ENCODE results near the gene PAF1. TPM values are rescaled to one million over a fixed set of nuclear protein-coding genes. Genes with fewer than 3 reads are reported as not detected.

PAF1 gene
- total and polyA plus RNA-seq, 2 of the 13 experiments (the other 11 are each of a cell fraction or from before 2014, with no cell fraction given): 30.2 to 31.1 TPM

DNA sequence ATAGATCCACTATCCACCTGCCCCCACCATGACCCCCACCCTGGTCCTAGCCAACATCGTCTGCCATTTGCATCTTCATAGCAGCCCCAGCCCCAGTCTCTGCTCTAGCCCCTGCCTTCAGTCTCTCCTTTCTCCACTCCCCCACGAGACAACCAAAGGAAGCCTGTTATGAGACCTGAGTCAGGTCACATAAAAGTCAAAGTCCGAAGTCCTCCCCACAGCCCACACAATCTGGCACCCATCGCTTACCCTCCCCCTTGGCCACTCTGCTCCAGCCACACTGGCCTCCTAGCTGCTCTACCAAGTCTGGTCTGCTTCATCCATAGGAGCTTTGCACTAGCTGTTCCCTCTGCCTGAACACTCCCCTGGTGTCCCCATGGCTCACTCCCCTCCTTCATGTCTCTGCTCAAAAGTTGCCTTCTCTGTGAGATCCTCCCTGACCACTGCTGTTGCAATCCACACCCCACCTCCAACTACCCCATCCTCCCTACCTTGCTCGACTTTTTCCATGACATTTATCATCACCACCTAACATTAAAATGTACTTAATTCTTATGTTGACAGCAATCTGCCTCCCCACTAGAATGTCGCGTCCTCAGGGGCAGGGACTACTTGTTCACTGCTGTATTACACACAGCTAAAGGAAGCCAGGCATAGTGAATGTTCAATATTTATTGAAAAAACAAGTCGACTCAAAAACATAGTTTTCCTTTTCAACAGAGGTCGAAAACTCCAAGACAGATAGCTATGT lies 20.4 kb upstream of the PAF1 start (continued):
- TF ChIP-seq, protein P1, sequence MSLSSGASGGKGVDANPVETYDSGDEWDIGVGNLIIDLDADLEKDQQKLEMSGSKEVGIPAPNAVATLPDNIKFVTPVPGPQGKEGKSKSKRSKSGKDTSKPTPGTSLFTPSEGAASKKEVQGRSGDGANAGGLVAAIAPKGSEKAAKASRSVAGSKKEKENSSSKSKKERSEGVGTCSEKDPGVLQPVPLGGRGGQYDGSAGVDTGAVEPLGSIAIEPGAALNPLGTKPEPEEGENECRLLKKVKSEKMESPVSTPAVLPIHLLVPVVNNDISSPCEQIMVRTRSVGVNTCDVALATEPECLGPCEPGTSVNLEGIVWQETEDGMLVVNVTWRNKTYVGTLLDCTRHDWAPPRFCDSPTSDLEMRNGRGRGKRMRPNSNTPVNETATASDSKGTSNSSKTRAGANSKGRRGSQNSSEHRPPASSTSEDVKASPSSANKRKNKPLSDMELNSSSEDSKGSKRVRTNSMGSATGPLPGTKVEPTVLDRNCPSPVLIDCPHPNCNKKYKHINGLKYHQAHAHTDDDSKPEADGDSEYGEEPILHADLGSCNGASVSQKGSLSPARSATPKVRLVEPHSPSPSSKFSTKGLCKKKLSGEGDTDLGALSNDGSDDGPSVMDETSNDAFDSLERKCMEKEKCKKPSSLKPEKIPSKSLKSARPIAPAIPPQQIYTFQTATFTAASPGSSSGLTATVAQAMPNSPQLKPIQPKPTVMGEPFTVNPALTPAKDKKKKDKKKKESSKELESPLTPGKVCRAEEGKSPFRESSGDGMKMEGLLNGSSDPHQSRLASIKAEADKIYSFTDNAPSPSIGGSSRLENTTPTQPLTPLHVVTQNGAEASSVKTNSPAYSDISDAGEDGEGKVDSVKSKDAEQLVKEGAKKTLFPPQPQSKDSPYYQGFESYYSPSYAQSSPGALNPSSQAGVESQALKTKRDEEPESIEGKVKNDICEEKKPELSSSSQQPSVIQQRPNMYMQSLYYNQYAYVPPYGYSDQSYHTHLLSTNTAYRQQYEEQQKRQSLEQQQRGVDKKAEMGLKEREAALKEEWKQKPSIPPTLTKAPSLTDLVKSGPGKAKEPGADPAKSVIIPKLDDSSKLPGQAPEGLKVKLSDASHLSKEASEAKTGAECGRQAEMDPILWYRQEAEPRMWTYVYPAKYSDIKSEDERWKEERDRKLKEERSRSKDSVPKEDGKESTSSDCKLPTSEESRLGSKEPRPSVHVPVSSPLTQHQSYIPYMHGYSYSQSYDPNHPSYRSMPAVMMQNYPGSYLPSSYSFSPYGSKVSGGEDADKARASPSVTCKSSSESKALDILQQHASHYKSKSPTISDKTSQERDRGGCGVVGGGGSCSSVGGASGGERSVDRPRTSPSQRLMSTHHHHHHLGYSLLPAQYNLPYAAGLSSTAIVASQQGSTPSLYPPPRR (CRISPR knock-in tag; IDR thresholded peaks at IDR 0.05; ENCODE audit: borderline replicate concordance): peak; percentile 47; the same call in 1 of the 2 replicates
- TF ChIP-seq, protein P2, sequence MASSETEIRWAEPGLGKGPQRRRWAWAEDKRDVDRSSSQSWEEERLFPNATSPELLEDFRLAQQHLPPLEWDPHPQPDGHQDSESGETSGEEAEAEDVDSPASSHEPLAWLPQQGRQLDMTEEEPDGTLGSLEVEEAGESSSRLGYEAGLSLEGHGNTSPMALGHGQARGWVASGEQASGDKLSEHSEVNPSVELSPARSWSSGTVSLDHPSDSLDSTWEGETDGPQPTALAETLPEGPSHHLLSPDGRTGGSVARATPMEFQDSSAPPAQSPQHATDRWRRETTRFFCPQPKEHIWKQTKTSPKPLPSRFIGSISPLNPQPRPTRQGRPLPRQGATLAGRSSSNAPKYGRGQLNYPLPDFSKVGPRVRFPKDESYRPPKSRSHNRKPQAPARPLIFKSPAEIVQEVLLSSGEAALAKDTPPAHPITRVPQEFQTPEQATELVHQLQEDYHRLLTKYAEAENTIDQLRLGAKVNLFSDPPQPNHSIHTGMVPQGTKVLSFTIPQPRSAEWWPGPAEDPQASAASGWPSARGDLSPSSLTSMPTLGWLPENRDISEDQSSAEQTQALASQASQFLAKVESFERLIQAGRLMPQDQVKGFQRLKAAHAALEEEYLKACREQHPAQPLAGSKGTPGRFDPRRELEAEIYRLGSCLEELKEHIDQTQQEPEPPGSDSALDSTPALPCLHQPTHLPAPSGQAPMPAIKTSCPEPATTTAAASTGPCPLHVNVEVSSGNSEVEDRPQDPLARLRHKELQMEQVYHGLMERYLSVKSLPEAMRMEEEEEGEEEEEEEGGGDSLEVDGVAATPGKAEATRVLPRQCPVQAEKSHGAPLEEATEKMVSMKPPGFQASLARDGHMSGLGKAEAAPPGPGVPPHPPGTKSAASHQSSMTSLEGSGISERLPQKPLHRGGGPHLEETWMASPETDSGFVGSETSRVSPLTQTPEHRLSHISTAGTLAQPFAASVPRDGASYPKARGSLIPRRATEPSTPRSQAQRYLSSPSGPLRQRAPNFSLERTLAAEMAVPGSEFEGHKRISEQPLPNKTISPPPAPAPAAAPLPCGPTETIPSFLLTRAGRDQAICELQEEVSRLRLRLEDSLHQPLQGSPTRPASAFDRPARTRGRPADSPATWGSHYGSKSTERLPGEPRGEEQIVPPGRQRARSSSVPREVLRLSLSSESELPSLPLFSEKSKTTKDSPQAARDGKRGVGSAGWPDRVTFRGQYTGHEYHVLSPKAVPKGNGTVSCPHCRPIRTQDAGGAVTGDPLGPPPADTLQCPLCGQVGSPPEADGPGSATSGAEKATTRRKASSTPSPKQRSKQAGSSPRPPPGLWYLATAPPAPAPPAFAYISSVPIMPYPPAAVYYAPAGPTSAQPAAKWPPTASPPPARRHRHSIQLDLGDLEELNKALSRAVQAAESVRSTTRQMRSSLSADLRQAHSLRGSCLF (CRISPR knock-in tag; IDR thresholded peaks at IDR 0.05; ENCODE audit: borderline replicate concordance): no peak
- peak; percentile 81; the same call in 1 of the 2 replicates for TF ChIP-seq SIN3A (IDR thresholded peaks at IDR 0.05; ENCODE audit: borderline replicate concordance, low read depth, low read length)
- peak in 1 of 2 experiments; percentile 71; a peak in 1 of 4 replicates for TF ChIP-seq EP300 (IDR thresholded peaks at IDR 0.05; ENCODE audit: low read depth in 2 of 2, low read length in 2 of 2)
- no peak; the same call in 1 of the 2 replicates for TF ChIP-seq EP300 (CRISPR knock-in tag; IDR thresholded peaks at IDR 0.05; ENCODE audit: borderline replicate concordance)
- TF ChIP-seq, protein P3, sequence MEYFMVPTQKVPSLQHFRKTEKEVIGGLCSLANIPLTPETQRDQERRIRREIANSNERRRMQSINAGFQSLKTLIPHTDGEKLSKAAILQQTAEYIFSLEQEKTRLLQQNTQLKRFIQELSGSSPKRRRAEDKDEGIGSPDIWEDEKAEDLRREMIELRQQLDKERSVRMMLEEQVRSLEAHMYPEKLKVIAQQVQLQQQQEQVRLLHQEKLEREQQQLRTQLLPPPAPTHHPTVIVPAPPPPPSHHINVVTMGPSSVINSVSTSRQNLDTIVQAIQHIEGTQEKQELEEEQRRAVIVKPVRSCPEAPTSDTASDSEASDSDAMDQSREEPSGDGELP (IDR thresholded peaks at IDR 0.05; ENCODE audit: borderline replicate concordance, low read depth): peak; percentile 42; the same call in 1 of the 2 replicates
- TF ChIP-seq, protein P4, sequence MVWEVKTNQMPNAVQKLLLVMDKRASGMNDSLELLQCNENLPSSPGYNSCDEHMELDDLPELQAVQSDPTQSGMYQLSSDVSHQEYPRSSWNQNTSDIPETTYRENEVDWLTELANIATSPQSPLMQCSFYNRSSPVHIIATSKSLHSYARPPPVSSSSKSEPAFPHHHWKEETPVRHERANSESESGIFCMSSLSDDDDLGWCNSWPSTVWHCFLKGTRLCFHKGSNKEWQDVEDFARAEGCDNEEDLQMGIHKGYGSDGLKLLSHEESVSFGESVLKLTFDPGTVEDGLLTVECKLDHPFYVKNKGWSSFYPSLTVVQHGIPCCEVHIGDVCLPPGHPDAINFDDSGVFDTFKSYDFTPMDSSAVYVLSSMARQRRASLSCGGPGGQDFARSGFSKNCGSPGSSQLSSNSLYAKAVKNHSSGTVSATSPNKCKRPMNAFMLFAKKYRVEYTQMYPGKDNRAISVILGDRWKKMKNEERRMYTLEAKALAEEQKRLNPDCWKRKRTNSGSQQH (CRISPR knock-in tag; IDR thresholded peaks at IDR 0.05; ENCODE audit: low read depth): peak; percentile 74; the same call in 1 of the 2 replicates
- TF ChIP-seq MAFF (IDR thresholded peaks at IDR 0.05; ENCODE audit: low read depth, low read length): no peak
- TF ChIP-seq RXRA (CRISPR knock-in tag; IDR thresholded peaks at IDR 0.05): peak; percentile 97
- TF ChIP-seq ESRRA (CRISPR knock-in tag; IDR thresholded peaks at IDR 0.05; ENCODE audit: low read depth): peak; percentile 70

Data from HepG2 (cell line).